ENCODE measurements around the gene FOXP4. TPM values are rescaled to one million over a fixed set of nuclear protein-coding genes. Genes with fewer than 3 reads are reported as not detected.

Gene FOXP4
- total and polyA plus RNA-seq, 2 of the 13 experiments (the other 11 are each of a cell fraction or from before 2014, with no cell fraction given), result 11.0 to 12.4 TPM

- TF ChIP-seq CREB3 (CRISPR knock-in tag; IDR thresholded peaks at IDR 0.05) (no peak), TBX3 (IDR thresholded peaks at IDR 0.05; ENCODE audit: borderline replicate concordance) (no peak), NCOA2 (CRISPR knock-in tag; IDR thresholded peaks at IDR 0.05) (no peak), GABPB1 (CRISPR knock-in tag; IDR thresholded peaks at IDR 0.05) (no peak), RXRA (CRISPR knock-in tag; IDR thresholded peaks at IDR 0.05) (no peak), ATF4 (CRISPR knock-in tag; IDR thresholded peaks at IDR 0.05) (0 out of 4 replicates have a peak, but pooled peaks of 1 of the 2 experiments have one; percentile 21), PCBP2 (optimal IDR thresholded peaks at IDR 0.05; ENCODE audit: low read depth, low read length, poor library complexity, severe bottlenecking) (no peak), HDAC2 (CRISPR knock-in tag; IDR thresholded peaks at IDR 0.05) (0 out of 2 replicates have a peak, but pooled peaks have one; percentile 10), ZNF256 (CRISPR knock-in tag; conservative IDR thresholded peaks at IDR 0.05) (no peak), ESRRA (CRISPR knock-in tag; IDR thresholded peaks at IDR 0.05; ENCODE audit: low read depth) (no peak), ZNF274 (CRISPR knock-in tag; IDR thresholded peaks at IDR 0.05) (peak; percentile 46; the same call in 1 of the 2 replicates), MYC (CRISPR knock-in tag; IDR thresholded peaks at IDR 0.05; ENCODE audit: borderline replicate concordance) (no peak), UBTF (CRISPR knock-in tag; IDR thresholded peaks at IDR 0.05) (no peak), ZNF20 (CRISPR knock-in tag; IDR thresholded peaks at IDR 0.05) (no peak), TBP (CRISPR knock-in tag; IDR thresholded peaks at IDR 0.05) (no peak), ZNF747 (CRISPR knock-in tag; IDR thresholded peaks at IDR 0.05; ENCODE audit: borderline replicate concordance) (0 out of 2 replicates have a peak, but pooled peaks have one; percentile 7), CC2D1A (CRISPR knock-in tag; IDR thresholded peaks at IDR 0.05) (no peak), ZNF83 (CRISPR knock-in tag; IDR thresholded peaks at IDR 0.05; ENCODE audit: borderline replicate concordance) (no peak; the same call in 1 of the 2 replicates), ZNF839 (CRISPR knock-in tag; IDR thresholded peaks at IDR 0.05; ENCODE audit: borderline replicate concordance) (no peak), SMAD3 (CRISPR knock-in tag; IDR thresholded peaks at IDR 0.05) (no peak), NR1H2 (CRISPR knock-in tag; IDR thresholded peaks at IDR 0.05; ENCODE audit: borderline replicate concordance, low read depth) (no peak), ZFP90 (CRISPR knock-in tag; IDR thresholded peaks at IDR 0.05; ENCODE audit: borderline replicate concordance) (no peak), ZNF572 (CRISPR knock-in tag; IDR thresholded peaks at IDR 0.05) (peak; percentile 12; the same call in 1 of the 2 replicates), ZNF354B (CRISPR knock-in tag; IDR thresholded peaks at IDR 0.05) (no peak), HOXA5 (CRISPR knock-in tag; IDR thresholded peaks at IDR 0.05) (no peak), MIER3 (CRISPR knock-in tag; IDR thresholded peaks at IDR 0.05; ENCODE audit: borderline replicate concordance) (no peak)
- TF ChIP-seq, protein P1, sequence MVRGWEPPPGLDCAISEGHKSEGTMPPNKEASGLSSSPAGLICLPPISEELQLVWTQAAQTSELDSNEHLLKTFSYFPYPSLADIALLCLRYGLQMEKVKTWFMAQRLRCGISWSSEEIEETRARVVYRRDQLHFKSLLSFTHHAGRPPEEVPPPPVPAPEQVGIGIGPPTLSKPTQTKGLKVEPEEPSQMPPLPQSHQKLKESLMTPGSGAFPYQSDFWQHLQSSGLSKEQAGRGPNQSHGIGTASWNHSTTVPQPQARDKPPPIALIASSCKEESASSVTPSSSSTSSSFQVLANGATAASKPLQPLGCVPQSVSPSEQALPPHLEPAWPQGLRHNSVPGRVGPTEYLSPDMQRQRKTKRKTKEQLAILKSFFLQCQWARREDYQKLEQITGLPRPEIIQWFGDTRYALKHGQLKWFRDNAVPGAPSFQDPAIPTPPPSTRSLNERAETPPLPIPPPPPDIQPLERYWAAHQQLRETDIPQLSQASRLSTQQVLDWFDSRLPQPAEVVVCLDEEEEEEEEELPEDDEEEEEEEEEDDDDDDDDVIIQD (CRISPR knock-in tag; IDR thresholded peaks at IDR 0.05; ENCODE audit: low read depth), result no peak
Measured at GRCh38 chr6:41545247-41545702, 906 bp upstream of the FOXP4 start (continued).

Data from HepG2 (cell line).